Heart right ventricle (tissue), 16 donors: ENCODE results near the gene SARM1. TPM values are rescaled to one million over a fixed set of nuclear protein-coding genes. Genes with fewer than 3 reads are reported as not detected.

Experiments used
- ATAC-seq, 8 donors: fragments of 200-7000 bp; cut with Tn5 transposase; one replicate each; pipeline ENCODE4 v1.9.1; 2020; ENCODE audit warnings: mild to moderate bottlenecking in 8 of 8, moderate library complexity in 8 of 8, moderate number of reproducible peaks in 1 of 8
- DNase-seq, 2 donors: peaks; one replicate each; pipeline ENCODE4 v3.0.0-alpha.2; 2020
- H3K27ac ChIP-seq, 10 donors: fragments of 200-600 bp; sonication (generic) in 2 of 10; one replicate each; pipeline versions ENCODE4 v1.5.0 to v1.8.0; 2020 to 2022; ENCODE audit warnings: mild to moderate bottlenecking in 3 of 10
- H3K27me3 ChIP-seq, 7 donors: fragments of 200-600 bp; one replicate each; pipeline ENCODE4 v1.8.0; 2021 to 2022; ENCODE audit warnings: mild to moderate bottlenecking in 2 of 7
- H3K36me3 ChIP-seq, 9 donors: fragments of 200-600 bp; sonication (generic) in 1 of 9; one replicate each; pipeline versions ENCODE4 v1.5.0 to v1.8.0; 2020 to 2022; ENCODE audit warnings: mild to moderate bottlenecking in 2 of 9
- H3K4me1 ChIP-seq, 9 donors: fragments of 200-600 bp; sonication (generic) in 1 of 9; one replicate each; pipeline versions ENCODE4 v1.5.0 to v1.8.0; 2020 to 2022; ENCODE audit warnings: mild to moderate bottlenecking in 4 of 9
- H3K4me3 ChIP-seq, 10 donors: fragments of 200-600 bp; sonication (generic) in 2 of 10; one replicate each; pipeline versions ENCODE4 v1.5.0 to v1.8.0; 2020 to 2022; ENCODE audit warnings: mild to moderate bottlenecking in 7 of 10, moderate library complexity in 2 of 10
- H3K9me3 ChIP-seq, 11 donors: fragments of 200-600 bp in 10 of 11; sonication (generic) in 2 of 11; one replicate each; pipeline versions ENCODE4 v1.5.0 to v1.8.0; 2013 to 2022; ENCODE audit warnings: mild to moderate bottlenecking in 2 of 11, control low read depth in 1 of 11, moderate library complexity in 1 of 11
- CTCF ChIP-seq, 9 donors: fragments of 200-600 bp; sonication (generic) in 2 of 9; IDR thresholded peaks; one replicate each; pipeline versions ENCODE4 v1.5.0 to v1.8.0; 2021 to 2022; ENCODE audit warnings: antibody characterized with exemption in 9 of 9, mild to moderate bottlenecking in 5 of 9, moderate library complexity in 1 of 9
- whole genome bisulfite sequencing, 2 donors: extraction: QIAGEN DNeasy Blood & Tissue Kit; methylation state at CpG; one replicate each; pipeline ENCODE4 v1.1.7; 2013; ENCODE audit warnings: inconsistent platforms in 1 of 2; 5-methylcytosine and 5-hydroxymethylcytosine counted together
- intact Hi-C, 10 donors: fragments of 100-400 bp; cut with DNase I; formaldehyde crosslinking; loops; one replicate each; pipeline versions ENCODE4 v1.11.1 to v1.14.2; 2022
- polyA plus RNA-seq, 2 donors: library from polyadenylated mRNA; stranded (reverse); fragments of 200-250 nt; gene quantifications; one replicate each; pipeline ENCODE4 v1.2.3, GENCODE V29; 2013
- total RNA-seq, 10 donors: library from RNA; stranded (reverse); fragmentation: NEBNext Ultra II Directional in 3 of 10; extraction: Animal tissue kit (Norgen Biotek cat#: 25700) in 3 of 10; gene quantifications; one replicate each; pipeline versions ENCODE4 v1.2.1 to v1.2.4, GENCODE V29; 2021 to 2023
- donor health status: Arrhythmogenic right ventricular cardiomyopathy.
- donor health status: ischemic (EF 13 %, LVEDD 7.1; RV severe dilation, severe dysfunction).
- donor health status: healthy with polysubstance abuse.
- donor health status: DM: no; HTN: yes; CAD: no.
- donor health status: DM: no; HTN: no; CAD: no.
- donor health status: ischemic (EF 25% LVEDD 6.9; RV normal size, moderate dysfunction).
- donor health status: ischemic (EF 25% LVEDD 5.7; RV mildly dilated, moderate dysfunction).
- donor health status: healthy.
- donor health status: DM: yes; HTN: yes; CAD: no.
- donor health status: Ischemic cardiomyopathy.
- donor health status: ischemic (EF 35%, LVEDD 5.7; RV mildly dilated, moderate dysfunction).
- donor health status: nonischemic (EF 11% LVEDD 7.7; RV severe dilation, severe dysfunction).
- donor health status: DM: yes; HTN: yes; CAD: no.
- donor health status: PGD.
- donor health status: ischemic (EF 29% LVEDD 5.4; RV normal size, mild dysfunction).
- donor health status: nonischemic (EF 23%, LVEDD 6.1; RV moderate dilation, normal function).

SARM1 gene
- total and polyA plus RNA-seq, 12 donors: 4.4 to 10.5 (median 8.0) TPM

- H3K27ac ChIP-seq: peak overlapping the region in 1 of 10 donors; percentile 44
- WGBS, 2 donors: 73 to 82% methylated on average over 7 of the region's 7 CpGs
- intact Hi-C loops: no loop called here
- no peak for TF ChIP-seq CTCF (IDR thresholded peaks at IDR 0.05)
- peaks cover 0 to 88% (median 0%) of the 10 kb centered on the region in 9 donors for H3K36me3 ChIP-seq
- H3K27me3 ChIP-seq: no peaks in the 10 kb centered on the region
- H3K9me3 ChIP-seq: no peaks in the 10 kb centered on the region
- peaks cover 0 to 49% (median 6%) of the 10 kb centered on the region in 9 donors for H3K4me1 ChIP-seq
- no peak overlapping the region for H3K4me3 ChIP-seq
- DNase-seq (no peak), ATAC-seq (peak in 4 of 8 donors; percentile 6 to 35 (median 15))
These were observed 26.3 kb downstream of the SARM1 start for GRCh38 chr17:28397687-28398279.

- intact Hi-C loops: no loop called here
- peak overlapping the region in 3 of 10 donors; percentile 2 to 44 (median 42) for H3K27ac ChIP-seq
- ATAC-seq: peak in 7 of 8 donors; percentile 11 to 65 (median 26)
- no peak for TF ChIP-seq CTCF (IDR thresholded peaks at IDR 0.05)
- H3K9me3 ChIP-seq: no peaks in the 10 kb centered on the region
- H3K4me3 ChIP-seq: no peak overlapping the region
- no peak for DNase-seq
- H3K36me3 ChIP-seq: peaks cover 0 to 88% (median 0%) of the 10 kb centered on the region in 9 donors
- H3K27me3 ChIP-seq: no peaks in the 10 kb centered on the region
- WGBS, 2 donors: 65 to 73% methylated on average over 6 of the region's 6 CpGs
- H3K4me1 ChIP-seq: peaks cover 0 to 55% (median 6%) of the 10 kb centered on the region in 9 donors
These were observed 26.9 kb downstream of the SARM1 start for GRCh38 chr17:28398280-28398981.

GRCh38 chr17:28399808-28400207 is 28.3 kb downstream of the SARM1 start:
- WGBS, 2 donors: 94 to 97% methylated on average over 4 of the region's 4 CpGs
- Histone ChIP-seq H3K27ac (no peak overlapping the region), H3K4me3 (no peak overlapping the region), H3K27me3 (no peaks in the 10 kb centered on the region), H3K4me1 (peaks cover 0 to 67% (median 10%) of the 10 kb centered on the region in 9 donors), H3K36me3 (peaks cover 0 to 78% (median 0%) of the 10 kb centered on the region in 9 donors), H3K9me3 (no peaks in the 10 kb centered on the region)
- TF ChIP-seq CTCF (IDR thresholded peaks at IDR 0.05): no peak
- intact Hi-C loops: loop anchor here in 1 of 10 donors (10.0 kb wide), 1 partner anchor 65 kb away; no protein-coding TSS in a partner anchor
- ATAC-seq (no peak), DNase-seq (no peak)

- H3K27ac ChIP-seq: peak overlapping the region in 1 of 10 donors; percentile 55
- no peaks in the 10 kb centered on the region for H3K9me3 ChIP-seq
- intact Hi-C loops: loop anchor here in 1 of 10 donors (10.0 kb wide), 1 partner anchor 63 kb away; no protein-coding TSS in a partner anchor
- DNase-seq (no peak), ATAC-seq (no peak)
- 45% methylated on average over 3 of the region's 3 CpGs for WGBS, 2 donors
- peaks cover 0 to 53% (median 0%) of the 10 kb centered on the region in 9 donors for H3K36me3 ChIP-seq
- H3K4me3 ChIP-seq: no peak overlapping the region
- TF ChIP-seq CTCF (IDR thresholded peaks at IDR 0.05): no peak
- no peaks in the 10 kb centered on the region for H3K27me3 ChIP-seq
- H3K4me1 ChIP-seq: peaks cover 0 to 80% (median 22%) of the 10 kb centered on the region in 9 donors
These were observed 30.7 kb downstream of the SARM1 start for GRCh38 chr17:28402224-28402630.
